ENCODE measurements around the gene SLC12A6. TPM values are rescaled to one million over a fixed set of nuclear protein-coding genes. Genes with fewer than 3 reads are reported as not detected.

The SLC12A6 gene
- polyA plus RNA-seq, 1 experiment, result 21.1 TPM

- POLR2A ChIA-PET, result no interaction called here
- no peaks in the 10 kb centered on the region for H3K36me3 ChIP-seq (ENCODE audit: control insufficient read depth, insufficient read depth, low read length)
- no peaks in the 10 kb centered on the region for H3K27me3 ChIP-seq (ENCODE audit: control insufficient read depth, insufficient read depth, low read length)
- CTCF ChIA-PET, result interaction anchor here (4.7 kb wide), 1 partner anchor 16 kb away, joined by 21 read pairs; no protein-coding TSS in a partner anchor
- no peak for TF ChIP-seq CTCF (IDR thresholded peaks at IDR 0.05; ENCODE audit: insufficient read depth, low read depth, low read length)
- DNase-seq (ENCODE audit: low read depth), result no peak
- H3K4me3 ChIP-seq (ENCODE audit: low read depth, low read length), result no peak overlapping the region
Measured at GRCh38 chr15:34258151-34258550, 79.4 kb downstream of the SLC12A6 start.

- ChIA-PET POLR2A (no interaction called here), CTCF (interaction anchor here (0.7 to 4.3 kb wide), 4 partner anchors 11 to 90 kb away, joined by 3 to 28 read pairs (median 4); partner anchors contain the start of genes NOP10 and NUTM1)
- no peak for TF ChIP-seq CTCF (IDR thresholded peaks at IDR 0.05; ENCODE audit: insufficient read depth, low read depth, low read length)
- Histone ChIP-seq H3K36me3 (ENCODE audit: control insufficient read depth, insufficient read depth, low read length) (no peaks in the 10 kb centered on the region), H3K27me3 (ENCODE audit: control insufficient read depth, insufficient read depth, low read length) (no peaks in the 10 kb centered on the region), H3K4me3 (ENCODE audit: low read depth, low read length) (no peak overlapping the region)
- DNase-seq (ENCODE audit: low read depth), result no peak
Measured at GRCh38 chr15:34252545-34252944, 85.0 kb downstream of the SLC12A6 start.

- Histone ChIP-seq H3K27me3 (ENCODE audit: control insufficient read depth, insufficient read depth, low read length) (no peaks in the 10 kb centered on the region), H3K4me3 (ENCODE audit: low read depth, low read length) (no peak overlapping the region), H3K36me3 (ENCODE audit: control insufficient read depth, insufficient read depth, low read length) (peaks cover 1% of the 10 kb centered on the region; the same call in 1 of the 2 replicates)
- TF ChIP-seq CTCF (IDR thresholded peaks at IDR 0.05; ENCODE audit: insufficient read depth, low read depth, low read length), result no peak
- CTCF ChIA-PET, result interaction anchor here (0.6 to 0.9 kb wide), 2 partner anchors 18 to 126 kb away, joined by 3 read pairs; no protein-coding TSS in a partner anchor
- no peak for DNase-seq (ENCODE audit: low read depth)
- POLR2A ChIA-PET, result no interaction called here
Measured at GRCh38 chr15:34248190-34248589, 89.4 kb downstream of the SLC12A6 start.

- ChIA-PET CTCF (no interaction called here), POLR2A (no interaction called here)
- H3K27me3 ChIP-seq (ENCODE audit: control insufficient read depth, insufficient read depth, low read length), result no peaks in the 10 kb centered on the region
- no peak for DNase-seq (ENCODE audit: low read depth)
- TF ChIP-seq CTCF (IDR thresholded peaks at IDR 0.05; ENCODE audit: insufficient read depth, low read depth, low read length), result no peak
- H3K36me3 ChIP-seq (ENCODE audit: control insufficient read depth, insufficient read depth, low read length), result peaks cover 1% of the 10 kb centered on the region; the same call in 1 of the 2 replicates
- no peak overlapping the region for H3K4me3 ChIP-seq (ENCODE audit: low read depth, low read length)
Measured at GRCh38 chr15:34246276-34246976, 91.2 kb downstream of the SLC12A6 start.

GRCh38 chr15:34243226-34243625 lies 94.4 kb downstream of the SLC12A6 start:
- TF ChIP-seq CTCF (IDR thresholded peaks at IDR 0.05; ENCODE audit: insufficient read depth, low read depth, low read length), result no peak
- ChIA-PET CTCF (interaction anchor here (1.4 to 3.0 kb wide), 2 partner anchors 14 to 100 kb away, joined by 5 to 21 read pairs; partner anchors contain the start of genes NOP10 and NUTM1), POLR2A (no interaction called here)
- Histone ChIP-seq H3K4me3 (ENCODE audit: low read depth, low read length) (no peak overlapping the region), H3K36me3 (ENCODE audit: control insufficient read depth, insufficient read depth, low read length) (peaks cover 1% of the 10 kb centered on the region; the same call in 1 of the 2 replicates), H3K27me3 (ENCODE audit: control insufficient read depth, insufficient read depth, low read length) (no peaks in the 10 kb centered on the region)
- no peak for DNase-seq (ENCODE audit: low read depth)
